ENCODE results near the gene WNT9B.

DNA sequence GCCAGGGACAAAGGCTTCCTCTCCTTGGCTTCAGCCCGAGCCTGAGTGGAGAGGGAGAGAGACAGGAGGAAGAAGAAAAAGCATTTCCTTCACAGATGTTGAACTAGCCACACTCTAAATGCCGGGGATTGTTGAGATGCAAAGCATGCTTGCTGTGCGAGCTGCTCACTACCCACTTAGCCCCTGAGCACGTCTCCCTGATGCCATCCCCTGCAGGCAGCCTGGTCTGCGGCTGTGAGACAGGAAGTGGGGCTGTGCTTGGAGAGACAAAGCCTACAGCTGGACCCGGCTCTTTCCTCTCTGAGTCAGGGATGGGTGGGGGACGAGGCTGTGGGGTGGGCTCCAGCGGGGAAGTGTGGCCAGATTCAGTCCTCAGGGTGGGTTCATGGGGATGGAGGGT is 13.7 kb downstream of the WNT9B start:
- TF ChIP-seq POLR2AphosphoS5 (IDR thresholded peaks at IDR 0.05; ENCODE audit: low read depth, low read length) (no peak), POLR2A (IDR thresholded peaks at IDR 0.05; ENCODE audit: low read depth, low read length) (no peak)

Data from GM12891 (cell line).